ENCODE results near the gene COL16A1.

COL16A1 gene

GRCh38 chr1:31663622-31664452, 40.0 kb downstream of the COL16A1 start:
- DNase-seq: peak; percentile 17

GRCh38 chr1:31662463-31662862, 41.4 kb downstream of the COL16A1 start:
- no peak for DNase-seq

GRCh38 chr1:31661856-31662255, 42.0 kb downstream of the COL16A1 start:
- DNase-seq: no peak

- DNase-seq: no peak
These were observed 42.9 kb downstream of the COL16A1 start for GRCh38 chr1:31660871-31661455.

- no peak for DNase-seq
These were observed 43.9 kb downstream of the COL16A1 start for GRCh38 chr1:31659889-31660288.

- DNase-seq: no peak
These were observed 45.1 kb downstream of the COL16A1 start for GRCh38 chr1:31658721-31659120.

- DNase-seq: no peak
These were observed 45.8 kb downstream of the COL16A1 start for GRCh38 chr1:31657972-31658510.

GRCh38 chr1:31657020-31657804, 46.6 kb downstream of the COL16A1 start:
- DNase-seq: no peak

GRCh38 chr1:31655756-31656155, 48.1 kb downstream of the COL16A1 start:
- DNase-seq: no peak

- DNase-seq: no peak
These were observed 48.7 kb downstream of the COL16A1 start for GRCh38 chr1:31655104-31655503.

GRCh38 chr1:31654474-31654776, 49.4 kb downstream of the COL16A1 start:
- DNase-seq: no peak

- no peak for DNase-seq
These were observed 49.9 kb downstream of the COL16A1 start for GRCh38 chr1:31653717-31654473.

- no peak for DNase-seq
These were observed 50.8 kb downstream of the COL16A1 start for GRCh38 chr1:31652891-31653499.

- DNase-seq: no peak
These were observed 52.1 kb downstream of the COL16A1 start for GRCh38 chr1:31651766-31652165.

- no peak for DNase-seq
These were observed 52.8 kb downstream of the COL16A1 start for GRCh38 chr1:31651089-31651420.

- no peak for DNase-seq
These were observed 53.4 kb downstream of the COL16A1 start for GRCh38 chr1:31650161-31651088.

- no peak for DNase-seq
These were observed 55.0 kb downstream of the COL16A1 start for GRCh38 chr1:31648641-31649357.

GRCh38 chr1:31648190-31648589, 55.6 kb downstream of the COL16A1 start:
- DNase-seq: no peak

GRCh38 chr1:31647106-31647505, 56.7 kb downstream of the COL16A1 start:
- no peak for DNase-seq

- no peak for DNase-seq
These were observed 57.4 kb downstream of the COL16A1 start for GRCh38 chr1:31646259-31646960.
